Rectal smooth muscle tissue (tissue), 1 donor: ENCODE data around the gene GNA14.
"Not testable (repeated sequence)": the region's sequence is repeated elsewhere in the genome, so short reads cannot be mapped to it uniquely, and the experiment has no call there.

ENCODE experiments used
- H3K27ac ChIP-seq: one replicate; pipeline ENCODE4 v1.7.0; 2013; ENCODE audit warnings: low read depth, low read length, inconsistent platforms
- H3K27me3 ChIP-seq: one replicate; pipeline ENCODE4 v1.7.0; 2013; ENCODE audit warnings: low read length; ENCODE audit not compliant: control insufficient read depth, insufficient read depth
- H3K36me3 ChIP-seq: one replicate; pipeline ENCODE4 v1.7.0; 2013; ENCODE audit warnings: low read length; ENCODE audit not compliant: control insufficient read depth, insufficient read depth
- H3K4me1 ChIP-seq: one replicate; pipeline ENCODE4 v1.7.0; 2013; ENCODE audit warnings: low read length; ENCODE audit not compliant: control insufficient read depth, insufficient read depth
- H3K4me3 ChIP-seq: one replicate; pipeline ENCODE4 v1.7.0; 2013; ENCODE audit warnings: low read length
- H3K9ac ChIP-seq: one replicate; pipeline ENCODE4 v1.7.0; 2013; ENCODE audit warnings: low read length

Gene GNA14

DNA sequence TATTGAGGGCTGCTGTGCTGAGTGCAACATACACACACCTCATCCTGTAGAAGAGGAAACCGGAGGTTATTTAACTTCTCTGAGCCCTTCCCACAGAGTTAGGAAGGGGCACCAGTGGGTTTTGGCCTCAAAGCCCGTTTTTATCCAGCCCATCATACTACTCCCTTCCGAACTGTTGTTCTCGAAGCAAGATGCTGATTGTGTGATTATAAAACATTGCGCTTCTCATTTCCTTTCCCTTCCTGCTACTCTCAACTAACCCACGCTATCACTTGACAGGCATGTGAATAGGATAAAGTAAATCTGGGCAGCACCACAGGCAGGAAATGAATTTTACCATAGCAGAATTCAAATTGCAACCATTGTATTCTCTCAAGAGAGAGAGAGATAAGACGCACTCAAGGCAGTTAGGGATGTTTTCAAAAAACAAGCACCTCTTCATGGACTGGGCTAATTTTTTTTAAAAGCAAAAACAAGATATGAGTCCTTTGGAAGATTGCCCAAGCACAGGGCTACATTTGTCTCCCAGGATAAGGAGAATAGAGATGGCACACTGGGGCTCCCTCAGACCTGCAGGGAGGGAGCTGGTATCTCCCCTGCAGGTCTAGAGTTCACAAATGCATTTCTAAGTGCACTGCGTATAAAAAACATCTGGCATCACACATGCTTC, 52.6 kb downstream of the GNA14 start:
- Histone ChIP-seq H3K27ac (no peak overlapping the region), H3K36me3 (no peaks in the 10 kb centered on the region), H3K4me3 (no peak overlapping the region), H3K27me3 (no peaks in the 10 kb centered on the region), H3K4me1 (peaks cover 17% of the 10 kb centered on the region), H3K9ac (no peak overlapping the region)

- Histone ChIP-seq H3K27ac (no peak overlapping the region), H3K36me3 (no peaks in the 10 kb centered on the region), H3K9ac (no peak overlapping the region), H3K27me3 (no peaks in the 10 kb centered on the region), H3K4me1 (peaks cover 17% of the 10 kb centered on the region), H3K4me3 (no peak overlapping the region)
Measured at GRCh38 chr9:77594963-77595362, 53.2 kb downstream of the GNA14 start.

GRCh38 chr9:77593528-77593927, 54.6 kb downstream of the GNA14 start:
- H3K27me3 ChIP-seq, result no peaks in the 10 kb centered on the region
- H3K36me3 ChIP-seq, result no peaks in the 10 kb centered on the region
- H3K9ac ChIP-seq, result no peak overlapping the region
- peaks cover 16% of the 10 kb centered on the region for H3K4me1 ChIP-seq
- no peak overlapping the region for H3K27ac ChIP-seq
- H3K4me3 ChIP-seq, result no peak overlapping the region

GRCh38 chr9:77592476-77592875, 55.6 kb downstream of the GNA14 start:
- Histone ChIP-seq H3K4me3 (no peak overlapping the region), H3K4me1 (peaks cover 12% of the 10 kb centered on the region), H3K27ac (no peak overlapping the region), H3K36me3 (no peaks in the 10 kb centered on the region), H3K9ac (no peak overlapping the region), H3K27me3 (no peaks in the 10 kb centered on the region)

- H3K27ac ChIP-seq, result no peak overlapping the region
Measured at GRCh38 chr9:77589046-77589795, 58.9 kb downstream of the GNA14 start.

GRCh38 chr9:77588271-77588937, 59.7 kb downstream of the GNA14 start:
- no peak overlapping the region for H3K27ac ChIP-seq

More at GRCh38 chr9:77589046-77589795, 58.9 kb downstream of the GNA14 start:
- no peak overlapping the region for H3K4me3 ChIP-seq
- H3K27me3 ChIP-seq, result no peaks in the 10 kb centered on the region
- no peak overlapping the region for H3K9ac ChIP-seq
- H3K4me1 ChIP-seq, result peaks cover 3% of the 10 kb centered on the region
- no peaks in the 10 kb centered on the region for H3K36me3 ChIP-seq

DNA sequence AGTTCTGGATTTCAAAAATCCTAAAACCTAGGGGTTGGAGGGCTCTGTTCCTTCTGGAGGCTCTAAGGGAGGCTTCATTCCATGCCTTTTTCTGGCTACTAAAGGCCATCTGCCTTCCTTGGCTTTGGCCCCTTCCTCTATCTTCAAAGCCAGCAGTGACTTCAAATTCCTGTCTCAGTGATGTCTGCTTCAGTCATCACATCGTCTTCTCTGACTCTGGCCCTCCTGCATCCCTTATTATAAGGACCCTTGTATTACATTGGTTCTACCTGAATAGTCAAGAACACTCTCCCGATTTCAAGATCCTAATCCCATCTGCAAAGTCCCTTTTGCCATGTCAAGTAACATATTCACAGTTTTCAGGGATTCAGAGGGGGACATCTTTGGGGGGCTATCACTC, 60.3 kb downstream of the GNA14 start:
- Histone ChIP-seq H3K4me3 (no peak overlapping the region), H3K27me3 (no peaks in the 10 kb centered on the region), H3K36me3 (no peaks in the 10 kb centered on the region), H3K9ac (no peak overlapping the region), H3K27ac (no peak overlapping the region), H3K4me1 (peaks cover 3% of the 10 kb centered on the region)

More at GRCh38 chr9:77588271-77588937, 59.7 kb downstream of the GNA14 start:
- Histone ChIP-seq H3K27me3 (no peaks in the 10 kb centered on the region), H3K9ac (no peak overlapping the region), H3K4me1 (peaks cover 3% of the 10 kb centered on the region), H3K36me3 (no peaks in the 10 kb centered on the region), H3K4me3 (no peak overlapping the region)

DNA sequence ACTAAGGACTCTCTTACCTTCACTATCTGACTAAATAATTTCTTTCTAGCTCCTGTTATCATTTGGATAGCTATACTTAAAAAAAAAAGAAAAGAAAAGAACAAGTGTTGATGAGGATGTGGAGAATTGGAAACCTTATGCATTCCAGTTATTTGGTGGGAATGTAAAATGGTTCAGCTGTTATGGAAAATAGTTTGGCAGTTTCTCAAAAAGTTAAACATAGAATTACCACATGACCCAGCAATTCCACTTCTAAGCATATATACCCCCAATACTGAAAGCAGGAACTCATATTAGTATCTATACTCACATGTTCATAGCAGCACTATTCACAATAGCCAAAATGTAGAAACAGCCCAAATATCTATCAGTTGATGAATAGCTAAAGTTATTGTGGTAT, 61.1 kb downstream of the GNA14 start:
- no peaks in the 10 kb centered on the region for H3K27me3 ChIP-seq
- H3K4me3 ChIP-seq, result no peak overlapping the region
- no peaks in the 10 kb centered on the region for H3K36me3 ChIP-seq
- peaks cover 3% of the 10 kb centered on the region for H3K4me1 ChIP-seq
- H3K9ac ChIP-seq, result no peak overlapping the region
- H3K27ac ChIP-seq, result no peak overlapping the region

- Histone ChIP-seq H3K4me1 (peaks cover 3% of the 10 kb centered on the region), H3K27me3 (no peaks in the 10 kb centered on the region), H3K36me3 (no peaks in the 10 kb centered on the region), H3K9ac (no peak overlapping the region), H3K27ac (no peak overlapping the region), H3K4me3 (no peak overlapping the region)
Measured at GRCh38 chr9:77586591-77586990, 61.5 kb downstream of the GNA14 start.

GRCh38 chr9:77585335-77585786, 62.8 kb downstream of the GNA14 start:
- H3K4me1 ChIP-seq, result peaks cover 3% of the 10 kb centered on the region
- H3K4me3 ChIP-seq, result no peak overlapping the region
- no peaks in the 10 kb centered on the region for H3K36me3 ChIP-seq
- H3K27me3 ChIP-seq, result no peaks in the 10 kb centered on the region
- no peak overlapping the region for H3K9ac ChIP-seq
- no peak overlapping the region for H3K27ac ChIP-seq

DNA sequence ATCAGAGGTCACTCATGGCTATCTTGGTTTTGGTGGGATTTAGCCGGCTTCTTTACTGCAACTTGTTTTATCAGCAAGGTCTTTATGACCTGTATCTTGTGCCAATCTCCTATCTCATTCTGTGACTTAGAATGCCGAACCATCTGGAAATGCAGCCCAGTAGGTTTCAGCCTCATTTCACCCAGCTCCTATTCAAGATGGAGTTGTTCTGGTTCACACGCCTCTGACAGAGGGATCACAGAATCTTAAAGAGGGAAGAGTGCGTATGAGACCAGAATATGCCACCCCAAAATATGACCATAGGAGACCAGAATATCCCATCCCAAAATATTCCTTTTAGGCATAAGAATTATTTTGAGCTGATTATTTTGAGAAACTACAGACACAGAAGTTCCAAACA, 63.2 kb downstream of the GNA14 start:
- not testable (repeated sequence) for H3K9ac ChIP-seq, H3K27me3 ChIP-seq, H3K4me3 ChIP-seq, H3K36me3 ChIP-seq, H3K27ac ChIP-seq, H3K4me1 ChIP-seq

DNA sequence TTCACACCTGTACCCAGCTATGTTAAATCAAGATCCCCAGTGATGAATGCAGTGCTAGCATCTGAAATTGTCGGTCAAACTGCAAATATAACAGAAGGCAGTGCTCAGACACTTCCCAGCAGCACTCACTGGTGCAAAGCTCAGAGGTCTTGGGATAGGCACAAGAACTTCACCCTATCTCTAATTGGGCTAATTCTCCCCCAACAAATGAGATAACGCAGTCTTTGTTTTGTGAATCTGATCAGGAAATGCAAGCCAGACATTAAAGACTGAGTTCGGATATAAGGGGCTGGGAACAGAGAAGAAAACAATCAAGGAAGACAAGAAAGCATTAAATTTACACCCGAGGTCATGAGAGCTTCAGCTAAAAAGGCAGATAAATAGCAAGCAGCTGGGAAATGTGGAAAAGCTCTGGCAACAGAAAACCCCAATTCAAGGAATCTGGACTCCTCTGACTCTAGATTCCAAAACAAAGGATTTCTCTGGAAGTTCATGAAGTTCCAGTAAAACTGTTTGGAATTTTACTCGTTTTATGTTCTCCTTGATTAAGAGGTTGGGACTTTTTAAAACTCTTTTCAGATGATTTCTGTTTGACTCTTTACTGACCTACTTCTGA, 65.1 kb downstream of the GNA14 start:
- Histone ChIP-seq H3K4me1 (peaks cover 3% of the 10 kb centered on the region), H3K9ac (no peak overlapping the region), H3K36me3 (no peaks in the 10 kb centered on the region), H3K27me3 (no peaks in the 10 kb centered on the region), H3K4me3 (no peak overlapping the region), H3K27ac (peak overlapping the region; percentile 0)
